ENCODE measurements around the gene WDR44.
A peak's percentile ranks its signal among the peaks of the same experiment; 100 is the strongest.

WDR44 gene

DNA sequence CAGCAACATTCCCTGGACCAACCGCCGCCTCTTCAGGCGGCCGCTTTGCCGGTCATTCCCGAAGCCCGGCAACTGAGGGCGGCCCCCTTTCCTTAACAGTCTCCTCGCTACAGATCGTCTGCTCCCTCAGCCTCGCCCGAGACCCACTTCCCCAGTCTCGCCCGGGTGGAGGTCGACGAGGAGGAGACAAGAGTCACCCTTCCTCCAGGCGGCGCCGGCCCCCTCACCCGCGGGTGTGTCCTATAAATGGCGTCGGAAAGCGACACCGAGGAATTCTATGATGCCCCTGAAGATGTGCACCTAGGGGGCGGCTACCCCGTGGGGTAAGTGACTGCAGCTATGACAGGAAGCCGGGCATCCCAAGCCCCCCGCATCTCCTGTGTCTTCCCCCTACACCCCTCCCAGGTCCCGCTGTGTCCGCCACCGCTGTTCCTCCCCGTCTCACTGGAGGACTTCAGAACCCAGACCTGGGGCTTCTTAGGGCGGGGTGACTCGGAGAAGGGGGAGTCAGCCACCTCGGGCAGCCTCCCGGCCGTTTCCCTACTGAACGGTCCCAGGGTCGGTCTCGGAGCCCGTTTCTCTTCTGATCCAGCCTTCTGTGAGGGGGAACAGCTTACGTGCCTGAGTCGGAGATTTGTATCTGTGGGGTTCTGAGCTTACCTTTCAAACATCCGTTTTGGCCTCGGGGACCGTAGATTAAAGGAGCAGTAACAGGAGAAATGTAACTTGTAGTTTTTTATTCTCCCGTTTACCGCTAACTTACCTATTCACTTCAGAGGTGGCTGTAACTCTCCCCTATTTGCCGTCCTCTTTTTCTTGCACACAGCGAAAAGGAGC is 570 bp downstream of the WDR44 start:
- no peaks in the 10 kb centered on the region for H3K27me3 ChIP-seq (ENCODE audit: insufficient read depth, low read length, poor library complexity, severe bottlenecking)
- no peaks in the 10 kb centered on the region for H3K9me3 ChIP-seq (ENCODE audit: insufficient read depth, low read depth, low read length)
- H3K9ac ChIP-seq (ENCODE audit: low read depth, low read length, poor library complexity, severe bottlenecking), result peak overlapping the region; percentile 87
- H2AFZ ChIP-seq (ENCODE audit: low read length), result peak overlapping the region; percentile 97
- peak overlapping the region; percentile 84 for H3K4me2 ChIP-seq (ENCODE audit: low read depth, low read length, poor library complexity, severe bottlenecking)
- H3K4me1 ChIP-seq (ENCODE audit: insufficient read depth, low read length, poor library complexity, severe bottlenecking), result peaks cover 15% of the 10 kb centered on the region
- H3K4me3 ChIP-seq (ENCODE audit: low read length, poor library complexity, severe bottlenecking), result peak overlapping the region; percentile 87
- H4K20me1 ChIP-seq (ENCODE audit: insufficient read depth, low read length, poor library complexity, severe bottlenecking), result peaks cover 18% of the 10 kb centered on the region
- no peaks in the 10 kb centered on the region for H3F3A ChIP-seq (ENCODE audit: low read depth)
- TF ChIP-seq EZH2phosphoT487 (IDR thresholded peaks at IDR 0.05; ENCODE audit: borderline replicate concordance), result no peak
- TF ChIP-seq, protein P1, sequence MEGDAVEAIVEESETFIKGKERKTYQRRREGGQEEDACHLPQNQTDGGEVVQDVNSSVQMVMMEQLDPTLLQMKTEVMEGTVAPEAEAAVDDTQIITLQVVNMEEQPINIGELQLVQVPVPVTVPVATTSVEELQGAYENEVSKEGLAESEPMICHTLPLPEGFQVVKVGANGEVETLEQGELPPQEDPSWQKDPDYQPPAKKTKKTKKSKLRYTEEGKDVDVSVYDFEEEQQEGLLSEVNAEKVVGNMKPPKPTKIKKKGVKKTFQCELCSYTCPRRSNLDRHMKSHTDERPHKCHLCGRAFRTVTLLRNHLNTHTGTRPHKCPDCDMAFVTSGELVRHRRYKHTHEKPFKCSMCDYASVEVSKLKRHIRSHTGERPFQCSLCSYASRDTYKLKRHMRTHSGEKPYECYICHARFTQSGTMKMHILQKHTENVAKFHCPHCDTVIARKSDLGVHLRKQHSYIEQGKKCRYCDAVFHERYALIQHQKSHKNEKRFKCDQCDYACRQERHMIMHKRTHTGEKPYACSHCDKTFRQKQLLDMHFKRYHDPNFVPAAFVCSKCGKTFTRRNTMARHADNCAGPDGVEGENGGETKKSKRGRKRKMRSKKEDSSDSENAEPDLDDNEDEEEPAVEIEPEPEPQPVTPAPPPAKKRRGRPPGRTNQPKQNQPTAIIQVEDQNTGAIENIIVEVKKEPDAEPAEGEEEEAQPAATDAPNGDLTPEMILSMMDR (conservative IDR thresholded peaks at IDR 0.05; ENCODE audit: low read length), result 0 out of 2 replicates have a peak, but pooled peaks have one; percentile 13
- no peaks in the 10 kb centered on the region for H3K9me2 ChIP-seq (replicated peaks; ENCODE audit: low read depth, low read length)
- H3K36me3 ChIP-seq (ENCODE audit: insufficient read depth, low read length), result no peaks in the 10 kb centered on the region
- H3K79me2 ChIP-seq (ENCODE audit: insufficient read depth, low read length), result peaks cover 51% of the 10 kb centered on the region

DNA sequence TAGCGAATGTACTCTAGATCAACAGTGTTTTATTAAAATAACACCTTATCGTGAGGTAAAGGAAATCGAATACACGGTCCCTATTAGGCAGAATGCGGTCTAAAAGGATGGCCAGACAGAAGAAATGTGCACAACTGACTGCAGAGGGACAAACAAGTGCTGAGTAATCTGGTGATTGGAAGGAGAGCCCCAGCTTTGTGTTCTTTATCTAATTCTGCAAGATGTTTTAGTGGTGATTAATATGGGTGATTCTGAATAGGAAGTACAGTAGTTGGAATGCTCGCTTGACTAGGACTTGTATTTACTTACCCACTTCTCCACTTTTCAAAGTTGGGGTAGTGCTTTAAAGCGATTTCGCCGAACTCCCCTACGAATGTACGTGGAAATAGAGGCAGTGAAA is 1.2 kb downstream of the WDR44 start:
- H3K9ac ChIP-seq (ENCODE audit: low read depth, low read length, poor library complexity, severe bottlenecking), result peak overlapping the region; percentile 87
- peak overlapping the region; percentile 97; the same call in 1 of the 2 replicates for H2AFZ ChIP-seq (ENCODE audit: low read length)
- H3K27me3 ChIP-seq (ENCODE audit: insufficient read depth, low read length, poor library complexity, severe bottlenecking), result no peaks in the 10 kb centered on the region
- H3K4me3 ChIP-seq (ENCODE audit: low read length, poor library complexity, severe bottlenecking), result peak overlapping the region; percentile 87
- no peaks in the 10 kb centered on the region for H3K36me3 ChIP-seq (ENCODE audit: insufficient read depth, low read length)
- peaks cover 18% of the 10 kb centered on the region for H4K20me1 ChIP-seq (ENCODE audit: insufficient read depth, low read length, poor library complexity, severe bottlenecking)
- H3K4me1 ChIP-seq (ENCODE audit: insufficient read depth, low read length, poor library complexity, severe bottlenecking), result peaks cover 15% of the 10 kb centered on the region
- H3K79me2 ChIP-seq (ENCODE audit: insufficient read depth, low read length), result peaks cover 56% of the 10 kb centered on the region
- no peaks in the 10 kb centered on the region for H3F3A ChIP-seq (ENCODE audit: low read depth)
- H3K9me2 ChIP-seq (replicated peaks; ENCODE audit: low read depth, low read length), result no peaks in the 10 kb centered on the region
- no peak for TF ChIP-seq EZH2phosphoT487 (IDR thresholded peaks at IDR 0.05; ENCODE audit: borderline replicate concordance)
- TF ChIP-seq, protein P1 (conservative IDR thresholded peaks at IDR 0.05; ENCODE audit: low read length), result no peak
- H3K9me3 ChIP-seq (ENCODE audit: insufficient read depth, low read depth, low read length), result no peaks in the 10 kb centered on the region
- peak overlapping the region; percentile 84 for H3K4me2 ChIP-seq (ENCODE audit: low read depth, low read length, poor library complexity, severe bottlenecking)

DNA sequence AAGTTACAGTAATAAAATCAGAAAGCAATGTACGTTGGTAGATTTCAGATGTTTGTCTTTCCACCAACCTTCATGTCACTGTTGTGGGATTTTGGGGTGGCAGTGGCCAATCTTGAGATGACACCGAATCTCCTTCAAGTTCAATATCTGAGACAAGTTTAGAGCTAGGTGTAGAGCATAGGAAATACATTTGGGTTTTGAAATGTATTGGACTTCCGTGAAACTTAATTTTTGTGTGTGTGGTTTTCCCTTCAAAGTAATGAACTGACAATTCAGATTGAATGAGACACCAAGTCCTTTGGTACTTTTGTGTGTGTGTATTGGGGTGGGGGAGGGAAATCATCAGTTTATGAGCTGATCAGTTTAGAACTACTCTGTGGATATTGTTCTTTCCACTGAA is 1.8 kb downstream of the WDR44 start:
- Histone ChIP-seq H3K4me2 (ENCODE audit: low read depth, low read length, poor library complexity, severe bottlenecking) (peak overlapping the region; percentile 84), H3F3A (ENCODE audit: low read depth) (no peaks in the 10 kb centered on the region), H3K27me3 (ENCODE audit: insufficient read depth, low read length, poor library complexity, severe bottlenecking) (no peaks in the 10 kb centered on the region), H3K79me2 (ENCODE audit: insufficient read depth, low read length) (peaks cover 60% of the 10 kb centered on the region), H3K9ac (ENCODE audit: low read depth, low read length, poor library complexity, severe bottlenecking) (peak overlapping the region; percentile 87), H4K20me1 (ENCODE audit: insufficient read depth, low read length, poor library complexity, severe bottlenecking) (peaks cover 18% of the 10 kb centered on the region), H3K4me1 (ENCODE audit: insufficient read depth, low read length, poor library complexity, severe bottlenecking) (peaks cover 15% of the 10 kb centered on the region), H3K36me3 (ENCODE audit: insufficient read depth, low read length) (no peaks in the 10 kb centered on the region), H3K9me2 (replicated peaks; ENCODE audit: low read depth, low read length) (no peaks in the 10 kb centered on the region), H3K9me3 (ENCODE audit: insufficient read depth, low read depth, low read length) (no peaks in the 10 kb centered on the region), H2AFZ (ENCODE audit: low read length) (no peak overlapping the region), H3K4me3 (ENCODE audit: low read length, poor library complexity, severe bottlenecking) (peak overlapping the region; percentile 87)
- TF ChIP-seq, protein P1 (conservative IDR thresholded peaks at IDR 0.05; ENCODE audit: low read length), result no peak
- no peak for TF ChIP-seq EZH2phosphoT487 (IDR thresholded peaks at IDR 0.05; ENCODE audit: borderline replicate concordance)

All from Loucy (cell line).